Osteocyte (in vitro differentiated cells): ENCODE measurements around the gene OTOGL. TPM values are rescaled to one million over a fixed set of nuclear protein-coding genes. Genes with fewer than 3 reads are reported as not detected.

Experiments used
- DNase-seq: peaks from one replicate; pipeline ENCODE4 v3.0.0; 2021; ENCODE audit warnings: mixed read lengths; ENCODE audit not compliant: unreplicated experiment; ENCODE audit errors: extremely low spot score
- H3K27ac Mint-ChIP-seq: one replicate; pipeline ENCODE4 v1.8.0; 2021; ENCODE audit warnings: mild to moderate bottlenecking, mixed read lengths; ENCODE audit not compliant: unreplicated experiment
- H3K27me3 Mint-ChIP-seq: one replicate; pipeline ENCODE4 v1.8.0; 2021; ENCODE audit warnings: mixed read lengths; ENCODE audit not compliant: unreplicated experiment
- H3K36me3 Mint-ChIP-seq: one replicate; pipeline ENCODE4 v1.8.0; 2021; ENCODE audit warnings: mixed read lengths; ENCODE audit not compliant: unreplicated experiment
- H3K4me1 Mint-ChIP-seq: one replicate; pipeline ENCODE4 v1.8.0; 2021; ENCODE audit warnings: mixed read lengths; ENCODE audit not compliant: unreplicated experiment
- H3K4me3 Mint-ChIP-seq: one replicate; pipeline ENCODE4 v1.8.0; 2021; ENCODE audit warnings: mild to moderate bottlenecking, moderate library complexity, mixed read lengths; ENCODE audit not compliant: unreplicated experiment
- H3K9me3 Mint-ChIP-seq: one replicate; pipeline ENCODE4 v1.8.0; 2021; ENCODE audit warnings: mixed read lengths; ENCODE audit not compliant: unreplicated experiment
- total RNA-seq: library from RNA; stranded (reverse); gene quantifications from 2 replicates; pipeline ENCODE4 v1.2.1, GENCODE V29; 2021
- TF ChIP-seq, protein P1 (sequence below): fragments of 200-600 bp; sonication (generic); IDR thresholded peaks from 2 replicates; pipeline ENCODE4 v1.5.0; 2021; ENCODE audit warnings: antibody characterized with exemption, mild to moderate bottlenecking, moderate library complexity

Gene OTOGL
- total RNA-seq, 1 donor from 2014 or later = 0.19 TPM

DNA sequence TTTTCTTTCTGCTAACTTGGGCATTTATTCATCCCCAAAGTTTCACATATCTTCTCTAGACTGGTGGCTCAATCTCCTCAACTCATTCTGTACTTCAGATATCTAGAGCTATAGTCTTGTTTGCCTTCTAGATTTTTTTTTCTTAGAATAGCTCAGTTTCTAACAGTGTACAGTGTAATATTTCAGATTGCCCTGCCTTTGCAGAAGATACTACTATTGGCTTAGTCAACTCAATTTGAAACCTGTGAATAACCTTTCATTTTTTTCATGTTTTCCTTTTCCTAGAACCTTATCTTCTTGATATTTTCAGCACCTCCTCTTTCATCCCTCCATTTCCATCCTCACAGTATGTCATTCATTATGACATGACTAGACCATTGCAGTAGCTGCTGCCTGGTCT lies 69.6 kb downstream of the OTOGL start:
- TF ChIP-seq, protein P1, sequence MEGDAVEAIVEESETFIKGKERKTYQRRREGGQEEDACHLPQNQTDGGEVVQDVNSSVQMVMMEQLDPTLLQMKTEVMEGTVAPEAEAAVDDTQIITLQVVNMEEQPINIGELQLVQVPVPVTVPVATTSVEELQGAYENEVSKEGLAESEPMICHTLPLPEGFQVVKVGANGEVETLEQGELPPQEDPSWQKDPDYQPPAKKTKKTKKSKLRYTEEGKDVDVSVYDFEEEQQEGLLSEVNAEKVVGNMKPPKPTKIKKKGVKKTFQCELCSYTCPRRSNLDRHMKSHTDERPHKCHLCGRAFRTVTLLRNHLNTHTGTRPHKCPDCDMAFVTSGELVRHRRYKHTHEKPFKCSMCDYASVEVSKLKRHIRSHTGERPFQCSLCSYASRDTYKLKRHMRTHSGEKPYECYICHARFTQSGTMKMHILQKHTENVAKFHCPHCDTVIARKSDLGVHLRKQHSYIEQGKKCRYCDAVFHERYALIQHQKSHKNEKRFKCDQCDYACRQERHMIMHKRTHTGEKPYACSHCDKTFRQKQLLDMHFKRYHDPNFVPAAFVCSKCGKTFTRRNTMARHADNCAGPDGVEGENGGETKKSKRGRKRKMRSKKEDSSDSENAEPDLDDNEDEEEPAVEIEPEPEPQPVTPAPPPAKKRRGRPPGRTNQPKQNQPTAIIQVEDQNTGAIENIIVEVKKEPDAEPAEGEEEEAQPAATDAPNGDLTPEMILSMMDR = no peak
- Mint-ChIP-seq H3K36me3 (no peaks in the 10 kb centered on the region), H3K27me3 (no peaks in the 10 kb centered on the region), H3K4me1 (no peaks in the 10 kb centered on the region), H3K9me3 (no peaks in the 10 kb centered on the region), H3K4me3 (no peak overlapping the region), H3K27ac (no peak overlapping the region)
- no peak for DNase-seq

DNA sequence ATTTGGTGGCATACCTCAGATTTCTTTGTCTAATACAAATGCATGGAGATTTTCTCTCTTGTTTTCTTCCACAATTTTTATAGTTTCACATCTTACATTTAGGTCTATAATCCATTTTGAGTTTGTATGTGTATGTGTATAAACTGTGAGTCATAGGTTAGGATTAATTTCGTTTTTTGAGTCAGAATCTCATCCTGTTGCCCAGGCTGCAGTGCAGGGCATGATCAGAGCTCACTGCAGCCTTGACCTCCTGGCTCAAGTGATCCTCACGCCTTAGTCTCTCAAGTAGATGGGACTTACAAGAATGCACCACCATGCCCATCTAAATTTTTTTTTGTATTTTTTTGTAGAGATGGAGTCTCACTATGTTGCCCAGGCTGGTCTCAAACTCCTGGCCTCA lies 71.6 kb downstream of the OTOGL start:
- TF ChIP-seq, protein P1 = no peak
- no peak for DNase-seq
- no peaks in the 10 kb centered on the region for H3K4me1 Mint-ChIP-seq
- H3K27ac Mint-ChIP-seq = no peak overlapping the region
- no peaks in the 10 kb centered on the region for H3K27me3 Mint-ChIP-seq
- no peak overlapping the region for H3K4me3 Mint-ChIP-seq
- H3K36me3 Mint-ChIP-seq = no peaks in the 10 kb centered on the region
- H3K9me3 Mint-ChIP-seq = no peaks in the 10 kb centered on the region

DNA sequence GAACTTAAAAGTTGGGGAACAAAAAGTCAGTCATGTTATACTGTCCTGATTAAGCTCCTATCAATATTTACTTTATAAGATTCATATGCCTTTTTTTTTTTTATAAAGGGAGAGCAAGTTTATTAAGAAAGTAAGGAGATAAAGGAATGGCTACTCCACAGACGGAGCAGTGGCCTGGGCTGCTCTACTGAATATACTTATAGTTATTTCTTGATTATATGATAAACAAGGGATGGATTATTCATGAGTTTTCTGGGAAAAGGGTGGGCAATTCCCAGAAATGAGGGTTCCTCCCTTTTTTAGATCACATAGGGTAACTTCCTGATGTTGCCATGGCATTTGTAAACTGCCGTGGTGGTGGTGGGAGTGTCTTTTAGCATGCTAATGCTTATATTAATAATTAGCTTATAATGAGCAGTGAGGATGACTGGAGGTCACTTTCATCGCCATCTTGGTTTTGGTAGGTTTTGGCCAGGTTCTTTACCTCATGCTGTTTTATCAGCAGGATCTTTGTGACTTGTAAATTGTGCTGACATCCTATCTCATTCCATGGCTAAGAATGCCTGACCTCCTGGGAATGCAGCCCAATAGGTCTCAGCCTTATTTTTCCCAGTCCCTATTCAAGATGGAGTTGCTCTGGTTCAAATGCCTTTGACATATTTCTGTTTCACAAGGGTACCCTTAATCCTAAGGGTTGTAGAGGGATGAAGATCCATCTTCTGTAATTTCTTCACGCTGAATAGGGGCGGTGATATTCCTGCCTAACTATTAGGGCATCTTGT lies 73.9 kb downstream of the OTOGL start:
- no peaks in the 10 kb centered on the region for H3K27me3 Mint-ChIP-seq
- TF ChIP-seq, protein P1 = no peak
- no peak overlapping the region for H3K27ac Mint-ChIP-seq
- no peaks in the 10 kb centered on the region for H3K4me1 Mint-ChIP-seq
- no peaks in the 10 kb centered on the region for H3K36me3 Mint-ChIP-seq
- no peak overlapping the region for H3K4me3 Mint-ChIP-seq
- no peaks in the 10 kb centered on the region for H3K9me3 Mint-ChIP-seq
- DNase-seq = no peak

DNA sequence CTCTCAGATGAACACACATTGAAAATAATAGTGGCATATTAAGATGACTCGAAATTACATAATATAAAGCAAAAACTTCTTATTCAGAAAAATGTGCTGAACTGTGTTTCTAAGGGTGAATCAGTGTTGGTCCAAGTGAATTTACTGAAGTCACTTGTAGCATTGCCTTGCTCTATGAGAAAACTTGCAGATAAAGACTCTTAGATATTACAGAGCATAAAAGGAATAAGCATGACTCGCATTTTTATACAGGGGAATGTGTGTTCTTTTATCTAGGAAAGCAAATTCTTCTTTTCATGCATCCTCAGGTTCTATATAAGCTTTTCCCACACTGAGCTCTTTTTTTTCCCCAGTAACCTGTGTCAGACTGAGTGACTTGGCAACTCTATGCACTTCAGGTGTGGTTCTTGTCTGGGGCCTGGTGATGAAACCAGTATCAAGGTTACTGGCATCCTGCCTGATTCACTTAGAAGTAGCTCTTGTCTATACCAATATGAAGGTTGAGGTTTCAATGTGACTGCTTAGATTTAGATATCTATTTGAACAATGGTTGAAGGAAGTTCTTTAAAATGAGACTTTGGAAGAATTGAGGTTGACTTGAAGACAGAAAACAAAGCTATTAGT lies 76.1 kb downstream of the OTOGL start:
- Mint-ChIP-seq H3K27ac (no peak overlapping the region), H3K4me1 (no peaks in the 10 kb centered on the region), H3K4me3 (no peak overlapping the region), H3K27me3 (no peaks in the 10 kb centered on the region), H3K36me3 (no peaks in the 10 kb centered on the region), H3K9me3 (peaks cover 4% of the 10 kb centered on the region)
- TF ChIP-seq, protein P1 = no peak
- no peak for DNase-seq

DNA sequence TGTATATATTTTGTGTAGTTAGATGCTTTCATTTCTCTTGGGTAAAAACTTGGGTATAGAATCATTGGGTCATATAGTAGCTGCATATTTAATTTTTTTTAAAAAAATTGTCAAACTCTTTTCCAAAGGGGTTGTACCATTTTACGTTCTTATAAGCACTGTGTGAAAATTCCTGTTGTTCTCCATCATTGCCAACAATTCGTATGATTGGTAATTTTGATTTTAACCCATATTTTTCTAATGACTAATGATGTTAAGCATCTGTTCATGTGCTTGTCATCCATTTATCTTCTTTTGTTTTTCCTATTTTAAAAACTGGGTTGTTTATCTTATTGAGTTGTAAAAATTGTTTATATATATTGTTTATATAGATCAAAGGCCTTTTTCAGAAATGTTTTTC lies 77.4 kb downstream of the OTOGL start:
- H3K4me1 Mint-ChIP-seq = no peaks in the 10 kb centered on the region
- no peaks in the 10 kb centered on the region for H3K27me3 Mint-ChIP-seq
- H3K4me3 Mint-ChIP-seq = no peak overlapping the region
- H3K9me3 Mint-ChIP-seq = peaks cover 4% of the 10 kb centered on the region
- no peak overlapping the region for H3K27ac Mint-ChIP-seq
- TF ChIP-seq, protein P1 = no peak
- no peaks in the 10 kb centered on the region for H3K36me3 Mint-ChIP-seq
- no peak for DNase-seq
